GM06990 (cell line): ENCODE data around the gene SDR9C7.

Source experiments
- DNase-seq: peaks from one replicate; pipeline ENCODE4 v3.0.0-alpha.2; 2011; ENCODE audit not compliant: insufficient read length; ENCODE audit errors: extremely low read depth
- H3K27me3 ChIP-seq: replicated peaks from 2 replicates; pipeline ENCODE4 v1.6.0; 2011; ENCODE audit warnings: low read length; ENCODE audit not compliant: control insufficient read depth, insufficient read depth
- H3K36me3 ChIP-seq: 2 replicates; pipeline ENCODE4 v1.5.1; 2011; ENCODE audit warnings: low read length; ENCODE audit not compliant: control insufficient read depth, insufficient read depth
- H3K4me3 ChIP-seq: replicated peaks from 2 replicates; pipeline ENCODE4 v1.5.1; 2011; ENCODE audit warnings: low read depth, mild to moderate bottlenecking, control low read depth, low read length
- TF ChIP-seq, protein P1 (sequence below): IDR thresholded peaks from 2 replicates; pipeline ENCODE4 v1.5.1; 2011; ENCODE audit warnings: low read length, control low read depth, mild to moderate bottlenecking, inconsistent platforms; ENCODE audit not compliant: insufficient read depth, poor library complexity, severe bottlenecking

Gene SDR9C7

DNA sequence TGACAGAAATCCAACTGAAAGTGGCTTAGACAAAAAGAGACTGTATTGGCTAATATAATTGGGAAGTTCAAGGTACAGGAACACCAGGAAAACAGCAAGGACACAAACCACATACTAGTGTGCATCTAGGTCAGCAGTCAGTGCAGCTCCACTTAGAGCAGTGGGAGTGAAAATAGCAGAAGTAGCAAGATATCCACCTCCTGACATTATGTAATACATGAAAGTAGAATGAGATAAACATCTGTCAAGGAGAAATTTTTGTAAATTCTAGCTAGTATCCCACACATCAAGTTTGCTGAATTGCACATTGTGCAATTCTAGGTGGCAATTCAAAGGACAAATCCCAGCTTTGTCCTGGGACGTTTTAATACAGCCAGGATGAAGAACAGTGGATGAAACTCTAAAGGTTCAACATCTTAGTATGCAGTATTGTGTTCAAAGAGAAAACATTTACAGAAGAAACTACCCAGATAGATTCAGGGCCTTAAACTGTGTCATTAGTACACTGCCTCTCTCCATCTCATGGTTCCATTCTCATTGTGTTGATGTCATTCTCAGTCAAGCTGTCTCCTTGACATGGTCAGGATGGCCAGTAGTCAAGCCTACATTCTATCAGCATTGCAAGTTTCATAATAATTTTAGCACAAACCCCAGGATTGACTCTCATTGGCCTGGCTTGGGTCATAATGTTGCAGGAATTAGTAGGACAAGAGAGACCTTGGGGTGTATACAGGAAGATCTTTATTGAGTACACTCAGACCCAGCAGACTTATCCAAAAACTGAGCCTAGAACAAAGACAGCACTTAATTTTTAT, 56.8 kb downstream of the SDR9C7 start:
- no peaks in the 10 kb centered on the region for H3K27me3 ChIP-seq
- DNase-seq = no peak

DNA sequence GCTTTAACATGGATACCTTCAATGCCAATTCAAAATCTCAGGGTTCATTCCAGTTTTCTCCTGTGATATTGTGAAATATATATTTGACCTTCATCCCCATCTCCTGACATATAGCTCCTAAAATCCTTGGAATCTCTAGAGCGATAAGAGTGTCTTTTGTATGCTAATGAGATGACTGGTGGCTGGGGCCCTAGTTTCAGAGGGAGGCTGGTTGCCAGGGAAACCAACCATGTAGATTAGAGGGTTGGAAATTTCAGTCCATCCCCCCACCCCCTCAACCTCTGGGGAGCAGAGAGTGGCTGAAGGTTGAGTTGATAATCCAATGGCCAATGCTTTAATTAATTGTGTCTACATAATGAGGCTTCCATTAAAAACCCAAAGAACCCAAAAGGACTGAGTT, 59.4 kb downstream of the SDR9C7 start:
- no peak for DNase-seq
- no peaks in the 10 kb centered on the region for H3K27me3 ChIP-seq
- TF ChIP-seq, protein P1, sequence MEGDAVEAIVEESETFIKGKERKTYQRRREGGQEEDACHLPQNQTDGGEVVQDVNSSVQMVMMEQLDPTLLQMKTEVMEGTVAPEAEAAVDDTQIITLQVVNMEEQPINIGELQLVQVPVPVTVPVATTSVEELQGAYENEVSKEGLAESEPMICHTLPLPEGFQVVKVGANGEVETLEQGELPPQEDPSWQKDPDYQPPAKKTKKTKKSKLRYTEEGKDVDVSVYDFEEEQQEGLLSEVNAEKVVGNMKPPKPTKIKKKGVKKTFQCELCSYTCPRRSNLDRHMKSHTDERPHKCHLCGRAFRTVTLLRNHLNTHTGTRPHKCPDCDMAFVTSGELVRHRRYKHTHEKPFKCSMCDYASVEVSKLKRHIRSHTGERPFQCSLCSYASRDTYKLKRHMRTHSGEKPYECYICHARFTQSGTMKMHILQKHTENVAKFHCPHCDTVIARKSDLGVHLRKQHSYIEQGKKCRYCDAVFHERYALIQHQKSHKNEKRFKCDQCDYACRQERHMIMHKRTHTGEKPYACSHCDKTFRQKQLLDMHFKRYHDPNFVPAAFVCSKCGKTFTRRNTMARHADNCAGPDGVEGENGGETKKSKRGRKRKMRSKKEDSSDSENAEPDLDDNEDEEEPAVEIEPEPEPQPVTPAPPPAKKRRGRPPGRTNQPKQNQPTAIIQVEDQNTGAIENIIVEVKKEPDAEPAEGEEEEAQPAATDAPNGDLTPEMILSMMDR = no peak
- H3K36me3 ChIP-seq = no peaks in the 10 kb centered on the region
- H3K4me3 ChIP-seq = no peak overlapping the region

More for the DNA sequence above, 56.8 kb downstream of the SDR9C7 start:
- Histone ChIP-seq H3K4me3 (no peak overlapping the region), H3K36me3 (no peaks in the 10 kb centered on the region)
- TF ChIP-seq, protein P1 = no peak

DNA sequence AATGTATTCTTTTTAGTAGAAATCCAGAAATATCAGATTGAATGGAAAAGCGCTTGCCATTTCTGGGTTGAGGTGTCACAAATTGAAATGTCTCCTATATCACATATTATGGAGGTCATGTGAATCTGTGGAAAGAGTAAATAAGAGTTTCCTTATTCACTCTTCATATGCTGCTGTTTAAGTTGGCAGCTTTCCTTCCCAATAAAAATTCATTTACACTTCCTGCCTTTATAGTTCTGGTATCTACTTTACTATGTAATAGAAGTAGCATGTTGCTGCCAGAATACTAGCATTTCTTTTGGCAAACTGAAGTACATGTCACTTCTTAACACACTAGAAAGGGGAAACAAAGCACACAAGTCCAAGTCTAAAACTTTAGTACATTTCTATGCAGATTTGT, 60.8 kb downstream of the SDR9C7 start:
- no peak for DNase-seq
- TF ChIP-seq, protein P1 = no peak
- Histone ChIP-seq H3K36me3 (no peaks in the 10 kb centered on the region), H3K27me3 (no peaks in the 10 kb centered on the region), H3K4me3 (no peak overlapping the region)
